ENCODE data around the gene MMS19.
"Not testable (repeated sequence)": the region's sequence is repeated elsewhere in the genome, so short reads cannot be mapped to it uniquely, and the experiment has no call there.

Gene MMS19

GRCh38 chr10:97533888-97534287 is 35.7 kb upstream of the MMS19 start:
- ATAC-seq (ENCODE audit: low read depth) (no peak), DNase-seq (ENCODE audit: low spot score in 2 of 2) (no peak)
- no peak overlapping the region for H3K4me3 Mint-ChIP-seq
- H3K9me3 Mint-ChIP-seq = no peaks in the 10 kb centered on the region
- no peaks in the 10 kb centered on the region for H3K27me3 Mint-ChIP-seq
- no peak overlapping the region for H3K27ac Mint-ChIP-seq
- H3K4me1 Mint-ChIP-seq = no peaks in the 10 kb centered on the region
- H3K36me3 Mint-ChIP-seq = peaks cover 1% of the 10 kb centered on the region

- Mint-ChIP-seq H3K36me3 (peaks cover 1% of the 10 kb centered on the region), H3K4me3 (no peak overlapping the region), H3K27ac (no peak overlapping the region), H3K9me3 (no peaks in the 10 kb centered on the region), H3K27me3 (no peaks in the 10 kb centered on the region), H3K4me1 (no peaks in the 10 kb centered on the region)
- ATAC-seq (ENCODE audit: low read depth) = no peak
- DNase-seq (ENCODE audit: low spot score in 2 of 2) = no peak
Measured at GRCh38 chr10:97532935-97533671, 34.9 kb upstream of the MMS19 start.

- Mint-ChIP-seq H3K4me1 (no peaks in the 10 kb centered on the region), H3K4me3 (no peak overlapping the region), H3K36me3 (peaks cover 1% of the 10 kb centered on the region), H3K27me3 (no peaks in the 10 kb centered on the region), H3K27ac (no peak overlapping the region), H3K9me3 (no peaks in the 10 kb centered on the region)
- DNase-seq (ENCODE audit: low spot score in 2 of 2) (no peak), ATAC-seq (ENCODE audit: low read depth) (no peak)
Measured at GRCh38 chr10:97531401-97531986, 33.3 kb upstream of the MMS19 start.

GRCh38 chr10:97529685-97530465 is 31.7 kb upstream of the MMS19 start:
- no peaks in the 10 kb centered on the region for H3K9me3 Mint-ChIP-seq
- peaks cover 1% of the 10 kb centered on the region for H3K36me3 Mint-ChIP-seq
- ATAC-seq (ENCODE audit: low read depth) (no peak), DNase-seq (ENCODE audit: low spot score in 2 of 2) (no peak)
- H3K27ac Mint-ChIP-seq = no peak overlapping the region
- H3K4me3 Mint-ChIP-seq = no peak overlapping the region
- no peaks in the 10 kb centered on the region for H3K27me3 Mint-ChIP-seq
- no peaks in the 10 kb centered on the region for H3K4me1 Mint-ChIP-seq

GRCh38 chr10:97528876-97529275 is 30.7 kb upstream of the MMS19 start:
- not testable (repeated sequence) for H3K4me3 Mint-ChIP-seq; H3K4me1 Mint-ChIP-seq; DNase-seq (ENCODE audit: low spot score in 2 of 2); H3K27ac Mint-ChIP-seq; ATAC-seq (ENCODE audit: low read depth); H3K27me3 Mint-ChIP-seq; H3K36me3 Mint-ChIP-seq; H3K9me3 Mint-ChIP-seq

- Mint-ChIP-seq H3K27me3 (peaks cover 9% of the 10 kb centered on the region), H3K4me3 (no peak overlapping the region), H3K4me1 (no peaks in the 10 kb centered on the region), H3K27ac (no peak overlapping the region), H3K36me3 (peaks cover 1% of the 10 kb centered on the region), H3K9me3 (no peaks in the 10 kb centered on the region)
- ATAC-seq (ENCODE audit: low read depth) (no peak), DNase-seq (ENCODE audit: low spot score in 2 of 2) (no peak)
Measured at GRCh38 chr10:97525683-97526110, 27.5 kb upstream of the MMS19 start.

- H3K4me3 Mint-ChIP-seq = no peak overlapping the region
- H3K9me3 Mint-ChIP-seq = no peaks in the 10 kb centered on the region
- peaks cover 1% of the 10 kb centered on the region for H3K36me3 Mint-ChIP-seq
- H3K27ac Mint-ChIP-seq = no peak overlapping the region
- DNase-seq (ENCODE audit: low spot score in 2 of 2) (no peak), ATAC-seq (ENCODE audit: low read depth) (no peak)
- H3K27me3 Mint-ChIP-seq = peaks cover 12% of the 10 kb centered on the region
- no peaks in the 10 kb centered on the region for H3K4me1 Mint-ChIP-seq
Measured at GRCh38 chr10:97525086-97525485, 26.9 kb upstream of the MMS19 start.

- Mint-ChIP-seq H3K9me3 (no peaks in the 10 kb centered on the region), H3K36me3 (no peaks in the 10 kb centered on the region), H3K4me1 (no peaks in the 10 kb centered on the region), H3K27me3 (peaks cover 19% of the 10 kb centered on the region), H3K4me3 (no peak overlapping the region), H3K27ac (no peak overlapping the region)
- ATAC-seq (ENCODE audit: low read depth) = no peak
- DNase-seq (ENCODE audit: low spot score in 2 of 2) = no peak
Measured at GRCh38 chr10:97522937-97523336, 24.7 kb upstream of the MMS19 start.

GRCh38 chr10:97522071-97522470 is 23.8 kb upstream of the MMS19 start:
- Mint-ChIP-seq H3K27me3 (peaks cover 21% of the 10 kb centered on the region), H3K9me3 (no peaks in the 10 kb centered on the region), H3K4me1 (peaks cover 1% of the 10 kb centered on the region), H3K4me3 (no peak overlapping the region), H3K36me3 (no peaks in the 10 kb centered on the region), H3K27ac (no peak overlapping the region)
- DNase-seq (ENCODE audit: low spot score in 2 of 2) (no peak), ATAC-seq (ENCODE audit: low read depth) (no peak)

- Mint-ChIP-seq H3K36me3 (no peaks in the 10 kb centered on the region), H3K9me3 (no peaks in the 10 kb centered on the region), H3K27me3 (peaks cover 24% of the 10 kb centered on the region)
Measured at GRCh38 chr10:97520978-97521761, 22.9 kb upstream of the MMS19 start.

GRCh38 chr10:97520520-97520919 is 22.3 kb upstream of the MMS19 start:
- ATAC-seq (ENCODE audit: low read depth) (no peak), DNase-seq (ENCODE audit: low spot score in 2 of 2) (no peak)
- no peak overlapping the region for H3K4me3 Mint-ChIP-seq
- H3K27ac Mint-ChIP-seq = no peak overlapping the region
- H3K27me3 Mint-ChIP-seq = peaks cover 26% of the 10 kb centered on the region
- no peaks in the 10 kb centered on the region for H3K36me3 Mint-ChIP-seq
- H3K4me1 Mint-ChIP-seq = peaks cover 4% of the 10 kb centered on the region
- H3K9me3 Mint-ChIP-seq = no peaks in the 10 kb centered on the region

More at GRCh38 chr10:97520978-97521761, 22.9 kb upstream of the MMS19 start:
- no peak overlapping the region for H3K27ac Mint-ChIP-seq
- DNase-seq (ENCODE audit: low spot score in 2 of 2) (no peak), ATAC-seq (ENCODE audit: low read depth) (no peak)
- peaks cover 4% of the 10 kb centered on the region for H3K4me1 Mint-ChIP-seq
- no peak overlapping the region for H3K4me3 Mint-ChIP-seq

GRCh38 chr10:97519342-97519741 is 21.1 kb upstream of the MMS19 start:
- Mint-ChIP-seq H3K27ac (no peak overlapping the region), H3K9me3 (no peaks in the 10 kb centered on the region), H3K4me1 (peaks cover 4% of the 10 kb centered on the region), H3K4me3 (no peak overlapping the region), H3K27me3 (peaks cover 25% of the 10 kb centered on the region), H3K36me3 (no peaks in the 10 kb centered on the region)
- no peak for ATAC-seq (ENCODE audit: low read depth)
- no peak for DNase-seq (ENCODE audit: low spot score in 2 of 2)

GRCh38 chr10:97518301-97519043 is 20.2 kb upstream of the MMS19 start:
- H3K27me3 Mint-ChIP-seq = peaks cover 23% of the 10 kb centered on the region
- no peak for ATAC-seq (ENCODE audit: low read depth)

More at GRCh38 chr10:97518301-97519043, 20.2 kb upstream of the MMS19 start:
- no peak for DNase-seq (ENCODE audit: low spot score in 2 of 2)
- H3K27ac Mint-ChIP-seq = no peak overlapping the region
- no peak overlapping the region for H3K4me3 Mint-ChIP-seq
- no peaks in the 10 kb centered on the region for H3K9me3 Mint-ChIP-seq
- H3K36me3 Mint-ChIP-seq = no peaks in the 10 kb centered on the region
- peaks cover 4% of the 10 kb centered on the region for H3K4me1 Mint-ChIP-seq

Measured in memory B cell (primary cell).